NCI-H187 (cell line): ENCODE data around the gene DPEP2NB.
"Not testable (repeated sequence)": the region's sequence is repeated elsewhere in the genome, so short reads cannot be mapped to it uniquely, and the experiment has no call there.

Experiments
- DNase-seq, 2 experiments: peaks; one replicate each; lab custom pipeline; 2025; lab: John Stamatoyannopoulos, UW

Gene DPEP2NB

GRCh38 chr16:68013440-68013839 is 2.3 kb downstream of the DPEP2NB start:
- no peak for DNase-seq

GRCh38 chr16:68009872-68010271 is 5.8 kb downstream of the DPEP2NB start:
- not testable (repeated sequence) for DNase-seq

- DNase-seq, result no peak
Observed at GRCh38 chr16:68009157-68009735, 6.5 kb downstream of the DPEP2NB start.

GRCh38 chr16:68005786-68006286 is 9.9 kb downstream of the DPEP2NB start:
- DNase-seq, result no peak

GRCh38 chr16:68005211-68005610 is 10.5 kb downstream of the DPEP2NB start:
- DNase-seq, result no peak

GRCh38 chr16:68003031-68003430 is 12.7 kb downstream of the DPEP2NB start:
- no peak for DNase-seq

- DNase-seq, result no peak
Observed at GRCh38 chr16:68000450-68000849, 15.3 kb downstream of the DPEP2NB start.

- DNase-seq, result no peak
Observed at GRCh38 chr16:67999985-68000384, 15.7 kb downstream of the DPEP2NB start.

- DNase-seq, result not testable (repeated sequence)
Observed at GRCh38 chr16:67998779-67999688, 16.7 kb downstream of the DPEP2NB start, which contains the start of gene DPEP2. DPEP2 (minus strand) TSS chr16:67999484; CDS start chr16:67993212, 6,272 bp downstream.

- DNase-seq, result not testable (repeated sequence)
Observed at GRCh38 chr16:67998231-67998778, 17.4 kb downstream of the DPEP2NB start.

- no peak for DNase-seq
Observed at GRCh38 chr16:67996666-67997065, 19.0 kb downstream of the DPEP2NB start.

- no peak for DNase-seq
Observed at GRCh38 chr16:67995423-67995822, 20.3 kb downstream of the DPEP2NB start.

- not testable (repeated sequence) for DNase-seq
Observed at GRCh38 chr16:67994040-67994408, 21.7 kb downstream of the DPEP2NB start.

GRCh38 chr16:67993207-67994039 is 22.3 kb downstream of the DPEP2NB start:
- DNase-seq, result peak in 1 of 2 experiments; percentile 5

GRCh38 chr16:67992661-67993206 is 23.0 kb downstream of the DPEP2NB start:
- no peak for DNase-seq

- DNase-seq, result no peak
Observed at GRCh38 chr16:67990018-67990386, 25.7 kb downstream of the DPEP2NB start.

- no peak for DNase-seq
Observed at GRCh38 chr16:67989322-67990017, 26.2 kb downstream of the DPEP2NB start.

GRCh38 chr16:67988675-67989074 is 27.0 kb downstream of the DPEP2NB start:
- DNase-seq, result no peak

GRCh38 chr16:67987460-67988160 is 28.1 kb downstream of the DPEP2NB start:
- no peak for DNase-seq

- no peak for DNase-seq
Observed at GRCh38 chr16:67986949-67987348, 28.8 kb downstream of the DPEP2NB start.
